PC-9 (cell line): ENCODE data around the gene STEAP1B. TPM values are rescaled to one million over a fixed set of nuclear protein-coding genes. Genes with fewer than 3 reads are reported as not detected.
A peak's percentile ranks its signal among the peaks of the same experiment; 100 is the strongest.
"Not testable (repeated sequence)": the region's sequence is repeated elsewhere in the genome, so short reads cannot be mapped to it uniquely, and the experiment has no call there.

Experiments
- Bru-seq: library from RNA; stranded (reverse); fragments of 400-500 nt; gene quantifications from one replicate; lab custom pipeline; 2021; lab: Mats Ljungman, UMichigan
- BruChase-seq, 2 experiments: library from RNA; stranded (reverse); fragments of 400-500 nt; gene quantifications; one replicate each; lab custom pipeline; 2021; lab: Mats Ljungman, UMichigan
- BruUV-seq: library from RNA; stranded (reverse); fragments of 400-500 nt; replicated peaks from 2 replicates; lab custom pipeline; 2021; lab: Mats Ljungman, UMichigan
- CTCF ChIA-PET: fragments of 300-600 bp; sonication (Branson Sonifier 250); formaldehyde crosslinking; loops from one replicate; lab custom pipeline; 2022; ENCODE audit warnings: antibody characterized with exemption; lab: Charles Lee
- POLR2A ChIA-PET: fragments of 300-600 bp; sonication (Branson Sonifier 250); formaldehyde crosslinking; loops from one replicate; lab custom pipeline; 2022; ENCODE audit warnings: antibody characterized with exemption; ENCODE audit not compliant: unreplicated experiment; lab: Charles Lee
- DNase-seq, 2 experiments: peaks; one replicate each; pipeline versions ENCODE4 v3.0.0 to v3.0.0-alpha.2; 2015 to 2022; ENCODE audit warnings: mixed read lengths in 1 of 2
- H2AFZ ChIP-seq: fragments of 200-600 bp; sonication (generic); 2 replicates; pipeline ENCODE4 v1.8.1; 2017; ENCODE audit warnings: antibody characterized with exemption
- H3F3A ChIP-seq: fragments of 200-600 bp; sonication (generic); 2 replicates; pipeline ENCODE4 v1.8.1; 2017; ENCODE audit warnings: antibody characterized with exemption, mild to moderate bottlenecking, low read depth; ENCODE audit not compliant: insufficient read depth
- H3K27ac ChIP-seq: fragments of 200-600 bp; sonication (generic); 2 replicates; pipeline ENCODE4 v1.6.1; 2016; ENCODE audit warnings: mixed run types
- H3K27me3 ChIP-seq: fragments of 200-600 bp; sonication (generic); 2 replicates; pipeline ENCODE4 v1.6.1; 2016; ENCODE audit warnings: low read depth, mixed run types; ENCODE audit not compliant: insufficient read depth
- H3K36me3 ChIP-seq: fragments of 200-600 bp; sonication (generic); 2 replicates; pipeline ENCODE4 v1.6.1; 2016; ENCODE audit warnings: low read depth, mixed run types
- H3K4me1 ChIP-seq: fragments of 200-600 bp; sonication (generic); replicated peaks from 2 replicates; pipeline ENCODE4 v1.6.1; 2016; ENCODE audit warnings: mixed run types; ENCODE audit not compliant: insufficient read depth
- H3K4me2 ChIP-seq: fragments of 200-600 bp; sonication (generic); 2 replicates; pipeline ENCODE4 v1.6.1; 2017; ENCODE audit warnings: mixed run types
- H3K4me3 ChIP-seq: fragments of 200-600 bp; sonication (generic); 2 replicates; pipeline ENCODE4 v1.6.1; 2016; ENCODE audit warnings: mixed run types
- H3K79me2 ChIP-seq: fragments of 200-600 bp; sonication (generic); 2 replicates; pipeline ENCODE4 v1.6.1; 2017; ENCODE audit warnings: low read depth, mixed run types
- H3K9me2 ChIP-seq: fragments of 200-600 bp; sonication (generic); 2 replicates; pipeline ENCODE4 v1.8.1; 2017; ENCODE audit warnings: mild to moderate bottlenecking; ENCODE audit not compliant: insufficient read depth
- H3K9me3 ChIP-seq: fragments of 200-600 bp; sonication (generic); 2 replicates; pipeline ENCODE4 v1.8.1; 2016; ENCODE audit warnings: low read depth; ENCODE audit not compliant: insufficient read depth
- H4K20me1 ChIP-seq: fragments of 200-600 bp; sonication (generic); 2 replicates; pipeline ENCODE4 v1.8.1; 2017; ENCODE audit not compliant: insufficient read depth
- EZH2 ChIP-seq: fragments of 200-600 bp; sonication (generic); IDR thresholded peaks from 2 replicates; pipeline ENCODE4 v1.8.0; 2017; ENCODE audit warnings: antibody characterized with exemption, low read depth
- intact Hi-C: fragments of 100-400 bp; cut with micrococcal nuclease; formaldehyde crosslinking; loops from one replicate; pipeline ENCODE4 v1.10.0; 2022; ENCODE audit not compliant: unreplicated experiment
- long read RNA-seq: library from polyadenylated mRNA; stranded (forward); transcript quantifications from one replicate; pipeline ENCODE4 v2.0.0, GENCODE V29; 2022
- total RNA-seq: library from RNA; stranded (reverse); gene quantifications from 2 replicates; pipeline ENCODE4 v1.2.3, GENCODE V29; 2021
- TF ChIP-seq, protein P1 (sequence below): fragments of 200-600 bp; sonication (generic); conservative IDR thresholded peaks from 2 replicates; pipeline ENCODE4 v1.6.1; 2017; ENCODE audit warnings: mixed run types, antibody characterized with exemption, mild to moderate bottlenecking, moderate library complexity

Gene STEAP1B
- total RNA-seq (0.35 TPM in 2 replicates), Bru-seq, nascent RNA (percentile 23 among the genes with signal in this experiment), BruChase-seq, experiment 1, labeled RNA remaining after a 2-hour chase (percentile 19 among the genes with signal in this experiment), BruChase-seq, experiment 2, labeled RNA remaining after a 6-hour chase (percentile 16 among the genes with signal in this experiment)
- long read RNA-seq: 0 reads

DNA sequence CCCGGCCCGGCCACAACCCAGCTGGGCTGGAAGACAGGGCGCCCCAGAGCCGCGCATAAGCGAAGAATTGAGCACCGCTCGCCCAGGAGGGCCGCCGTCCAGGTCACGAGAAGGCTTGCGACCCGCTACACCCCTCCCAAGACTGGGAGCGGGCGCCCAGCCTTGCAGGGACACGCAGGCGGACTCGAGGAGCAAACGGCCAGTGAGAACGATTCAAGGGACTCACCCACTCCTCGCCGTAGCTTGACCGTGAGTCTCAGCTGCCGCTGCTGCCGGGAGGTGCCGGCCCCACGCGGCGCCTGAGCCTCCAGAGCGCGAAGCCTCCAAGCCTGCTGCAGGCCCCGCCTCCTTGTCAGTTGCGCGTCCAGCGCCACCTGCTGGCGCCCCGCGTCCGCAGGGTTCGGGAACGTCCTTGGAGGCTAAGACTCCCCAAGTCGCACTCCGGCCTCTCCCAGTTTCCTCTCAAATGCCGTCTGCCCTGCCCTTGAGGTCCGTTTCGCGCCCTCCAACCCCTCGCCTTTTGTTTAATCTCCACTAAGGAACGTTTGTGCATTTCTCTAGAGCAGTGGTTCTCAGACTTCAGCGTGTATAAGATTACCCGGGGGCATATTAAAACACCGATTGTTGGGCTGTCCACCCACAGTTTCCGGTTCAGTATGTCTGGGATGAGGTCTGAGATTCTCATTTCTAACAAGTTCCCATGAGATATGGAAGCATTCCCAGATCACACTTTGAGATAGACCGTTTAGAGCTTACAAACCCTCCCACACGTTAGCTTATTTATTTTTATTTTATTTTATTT, at the start of gene STEAP1B:
Gene STEAP1B (minus strand): TSS at position 301 of the 802 bp plus-strand sequence. CDS start 5,333 bp downstream, outside the sequence.
- H3K27me3 ChIP-seq, BruUV-seq, intact Hi-C loops, H2AFZ ChIP-seq, H3K36me3 ChIP-seq, H3K9me3 ChIP-seq, H4K20me1 ChIP-seq, H3F3A ChIP-seq, POLR2A ChIA-PET, H3K9me2 ChIP-seq, H3K27ac ChIP-seq, H3K79me2 ChIP-seq: not testable (repeated sequence)
- Histone ChIP-seq H3K4me3 (peak within 1 kb of the TSS; percentile 43; the same call in 1 of the 2 replicates), H3K4me2 (peak within 1 kb of the TSS; percentile 55; the same call in 1 of the 2 replicates), H3K4me1 (peaks cover 23% of the 10 kb centered on the region)
- DNase-seq: peak; percentile 45 to 67
- CTCF ChIA-PET: interaction anchor here (0.6 kb wide), 1 partner anchor 252 kb away, joined by 3 read pairs; no protein-coding TSS in a partner anchor
- TF ChIP-seq, protein P1, sequence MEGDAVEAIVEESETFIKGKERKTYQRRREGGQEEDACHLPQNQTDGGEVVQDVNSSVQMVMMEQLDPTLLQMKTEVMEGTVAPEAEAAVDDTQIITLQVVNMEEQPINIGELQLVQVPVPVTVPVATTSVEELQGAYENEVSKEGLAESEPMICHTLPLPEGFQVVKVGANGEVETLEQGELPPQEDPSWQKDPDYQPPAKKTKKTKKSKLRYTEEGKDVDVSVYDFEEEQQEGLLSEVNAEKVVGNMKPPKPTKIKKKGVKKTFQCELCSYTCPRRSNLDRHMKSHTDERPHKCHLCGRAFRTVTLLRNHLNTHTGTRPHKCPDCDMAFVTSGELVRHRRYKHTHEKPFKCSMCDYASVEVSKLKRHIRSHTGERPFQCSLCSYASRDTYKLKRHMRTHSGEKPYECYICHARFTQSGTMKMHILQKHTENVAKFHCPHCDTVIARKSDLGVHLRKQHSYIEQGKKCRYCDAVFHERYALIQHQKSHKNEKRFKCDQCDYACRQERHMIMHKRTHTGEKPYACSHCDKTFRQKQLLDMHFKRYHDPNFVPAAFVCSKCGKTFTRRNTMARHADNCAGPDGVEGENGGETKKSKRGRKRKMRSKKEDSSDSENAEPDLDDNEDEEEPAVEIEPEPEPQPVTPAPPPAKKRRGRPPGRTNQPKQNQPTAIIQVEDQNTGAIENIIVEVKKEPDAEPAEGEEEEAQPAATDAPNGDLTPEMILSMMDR: peak; percentile 57

DNA sequence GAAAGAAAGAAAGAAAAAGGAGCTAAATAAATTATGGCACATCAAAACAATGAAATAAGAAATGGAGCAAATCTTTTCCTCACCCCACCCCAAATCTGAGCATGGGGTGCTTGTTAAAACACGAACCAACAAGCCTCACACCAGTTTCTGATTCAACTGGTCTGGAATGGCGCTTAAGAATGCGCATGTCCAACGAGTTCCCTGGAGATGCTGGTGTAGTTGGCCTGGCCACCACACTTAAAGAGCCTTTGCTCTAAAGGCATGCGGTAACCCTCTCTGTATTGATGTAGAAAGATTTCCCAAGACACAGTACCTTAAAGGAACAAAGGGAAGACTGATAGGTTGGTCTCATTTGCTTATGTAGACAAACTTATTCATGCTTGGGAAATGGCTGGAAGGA, 49.1 kb upstream of the STEAP1B start:
- BruUV-seq: no TSS peak
- Histone ChIP-seq H3K9me3 (no peaks in the 10 kb centered on the region), H3K4me2 (no peak overlapping the region), H3K9me2 (no peaks in the 10 kb centered on the region), H2AFZ (no peak overlapping the region), H3F3A (no peaks in the 10 kb centered on the region; the same call in 1 of the 2 replicates), H4K20me1 (no peaks in the 10 kb centered on the region), H3K4me1 (no peaks in the 10 kb centered on the region), H3K27ac (no peak overlapping the region), H3K79me2 (no peaks in the 10 kb centered on the region), H3K36me3 (no peaks in the 10 kb centered on the region), H3K27me3 (no peaks in the 10 kb centered on the region), H3K4me3 (no peak overlapping the region)
- CTCF ChIA-PET: no interaction called here
- POLR2A ChIA-PET: no interaction called here
- TF ChIP-seq, protein P1: no peak
- TF ChIP-seq EZH2: no peak
- no peak for DNase-seq
- intact Hi-C loops: loop anchor here (2.0 kb wide), 1 partner anchor 716 kb away; no protein-coding TSS in a partner anchor

DNA sequence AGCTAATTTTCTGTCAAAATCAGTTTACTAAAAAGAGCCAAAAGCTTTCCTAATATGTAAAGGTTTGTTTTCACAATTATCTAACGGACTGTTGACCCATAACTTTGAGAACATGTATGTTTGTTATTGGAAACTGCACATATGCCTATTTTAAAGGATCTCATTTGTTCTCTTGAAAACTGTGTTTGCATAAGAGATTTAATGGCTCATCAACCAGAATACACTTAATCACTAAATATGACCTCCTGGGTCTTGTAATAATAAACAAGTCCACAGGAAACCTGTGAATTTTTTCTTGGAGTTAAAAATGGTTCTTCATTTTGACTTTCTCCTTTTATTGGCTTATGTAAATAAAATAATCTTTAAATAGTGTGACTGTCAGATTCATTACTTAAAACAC, 48.3 kb upstream of the STEAP1B start:
- no peak for TF ChIP-seq EZH2
- TF ChIP-seq, protein P1: no peak
- no peaks in the 10 kb centered on the region for H3K79me2 ChIP-seq

More for the DNA sequence above, 48.3 kb upstream of the STEAP1B start:
- H3K9me2 ChIP-seq: no peaks in the 10 kb centered on the region
- no peak overlapping the region for H3K4me3 ChIP-seq
- no peaks in the 10 kb centered on the region; the same call in 1 of the 2 replicates for H3F3A ChIP-seq
- no peaks in the 10 kb centered on the region for H3K27me3 ChIP-seq
- no peaks in the 10 kb centered on the region for H4K20me1 ChIP-seq
- H3K4me1 ChIP-seq: no peaks in the 10 kb centered on the region
- BruUV-seq: no TSS peak
- H3K36me3 ChIP-seq: no peaks in the 10 kb centered on the region
- H3K4me2 ChIP-seq: no peak overlapping the region
- DNase-seq: no peak
- ChIA-PET POLR2A (no interaction called here), CTCF (no interaction called here)
- no peak overlapping the region for H2AFZ ChIP-seq
- intact Hi-C loops: loop anchor here (2.0 kb wide), 1 partner anchor 716 kb away; no protein-coding TSS in a partner anchor
- H3K27ac ChIP-seq: no peak overlapping the region
- H3K9me3 ChIP-seq: no peaks in the 10 kb centered on the region
